ENCODE data around the gene ZBTB47. TPM values are rescaled to one million over a fixed set of nuclear protein-coding genes. Genes with fewer than 3 reads are reported as not detected.

ZBTB47 gene
- total RNA-seq, 2 donors from 2014 or later: 1.9 to 2.7 TPM

DNA sequence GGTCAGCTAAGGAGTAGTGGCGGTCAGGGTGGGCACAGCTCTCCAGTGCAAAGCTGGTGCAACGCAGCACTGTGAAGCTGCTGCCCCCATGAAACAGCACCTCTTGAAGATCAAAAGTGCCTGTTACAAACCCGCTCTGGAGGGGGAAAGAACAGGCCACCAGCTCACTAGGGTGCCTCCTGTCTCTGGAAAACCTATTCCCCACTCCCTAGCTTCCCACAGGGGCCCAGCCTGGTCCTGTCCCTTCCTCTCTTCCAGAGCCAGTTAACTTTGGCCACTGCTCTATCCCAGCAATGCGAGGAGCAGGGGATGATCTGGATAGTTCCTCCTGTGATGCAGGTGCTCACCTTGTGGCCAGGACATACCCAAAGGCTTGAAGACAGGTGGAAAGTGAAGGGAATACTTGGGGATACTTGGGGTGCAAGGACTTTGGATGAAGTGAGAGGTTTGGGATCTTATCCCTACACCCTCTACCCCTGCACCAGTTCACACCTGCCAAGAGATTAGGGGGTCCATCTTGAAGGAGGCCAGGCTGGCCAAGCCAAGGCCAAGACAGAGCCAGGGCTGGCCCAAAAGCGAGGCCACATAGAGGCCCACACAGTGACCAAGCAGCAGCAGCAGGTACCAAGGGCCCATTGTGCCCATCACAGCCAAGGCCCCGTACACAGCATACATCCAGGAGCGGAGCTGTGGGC is 44.9 kb downstream of the ZBTB47 start:
- no peak for ATAC-seq

DNA sequence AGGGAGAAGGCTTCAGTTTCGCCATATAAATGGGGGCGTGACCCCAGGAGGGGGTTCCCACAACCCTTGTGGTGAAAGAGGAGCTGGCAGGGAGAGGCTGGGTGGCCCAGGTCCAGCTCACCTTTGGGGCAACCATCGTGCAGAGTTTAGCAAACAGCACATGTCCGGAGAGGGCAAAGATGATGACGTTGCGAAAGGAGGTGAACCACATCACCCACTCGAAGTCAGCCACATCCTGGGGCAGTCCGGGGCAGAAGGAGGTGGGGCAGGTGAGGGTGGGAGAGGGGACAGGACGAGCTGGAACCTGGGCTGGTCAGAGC is 45.4 kb downstream of the ZBTB47 start:
- H3K27ac Mint-ChIP-seq: no peak overlapping the region
- H3K27me3 Mint-ChIP-seq: peaks cover 5 to 10% of the 10 kb centered on the region in 2 donors
- H3K4me1 Mint-ChIP-seq (ENCODE audit: low read depth in 2 of 2): peaks cover 10 to 11% of the 10 kb centered on the region in 2 donors
- DNase-seq (ENCODE audit: low spot score) (no peak), ATAC-seq (peak in 1 of 2 donors; percentile 21)
- H3K4me3 Mint-ChIP-seq: no peak overlapping the region
- H3K36me3 Mint-ChIP-seq: no peaks in the 10 kb centered on the region
- H3K9me3 Mint-ChIP-seq: no peaks in the 10 kb centered on the region

More for the DNA sequence above, 44.9 kb downstream of the ZBTB47 start:
- DNase-seq (ENCODE audit: low spot score): no peak
- H3K27me3 Mint-ChIP-seq: peaks cover 5 to 10% of the 10 kb centered on the region in 2 donors
- H3K9me3 Mint-ChIP-seq: no peaks in the 10 kb centered on the region
- peaks cover 10 to 11% of the 10 kb centered on the region in 2 donors for H3K4me1 Mint-ChIP-seq (ENCODE audit: low read depth in 2 of 2)
- H3K36me3 Mint-ChIP-seq: no peaks in the 10 kb centered on the region
- H3K27ac Mint-ChIP-seq: no peak overlapping the region
- no peak overlapping the region for H3K4me3 Mint-ChIP-seq

DNA sequence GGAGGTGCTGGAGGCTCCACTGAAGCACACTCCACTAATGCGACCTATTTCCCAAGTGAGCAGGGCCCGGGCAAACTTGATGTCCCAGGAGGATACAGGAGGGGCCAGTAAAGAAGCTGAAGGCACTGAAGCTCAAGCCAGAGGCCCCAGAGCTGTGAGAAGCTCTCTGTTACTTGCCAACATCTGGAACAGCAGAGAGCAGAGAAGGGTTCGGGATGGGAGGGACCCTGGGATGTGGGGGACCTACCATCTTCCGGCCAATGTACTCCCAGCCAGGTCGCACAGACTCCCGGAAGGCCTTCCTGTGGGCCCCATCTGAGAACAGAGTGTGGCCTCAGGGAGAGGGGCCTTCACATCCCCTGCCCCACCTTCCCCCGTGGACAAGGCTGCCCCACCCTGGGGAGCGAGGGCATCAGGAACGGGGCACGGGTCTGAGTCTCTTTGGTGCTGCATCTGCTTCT is 46.0 kb downstream of the ZBTB47 start:
- no peak for ATAC-seq
- Mint-ChIP-seq H3K4me1 (ENCODE audit: low read depth in 2 of 2) (peaks cover 10 to 11% of the 10 kb centered on the region in 2 donors), H3K27ac (no peak overlapping the region), H3K36me3 (no peaks in the 10 kb centered on the region), H3K4me3 (no peak overlapping the region), H3K9me3 (no peaks in the 10 kb centered on the region), H3K27me3 (peaks cover 5 to 10% of the 10 kb centered on the region in 2 donors)
- DNase-seq (ENCODE audit: low spot score): no peak

DNA sequence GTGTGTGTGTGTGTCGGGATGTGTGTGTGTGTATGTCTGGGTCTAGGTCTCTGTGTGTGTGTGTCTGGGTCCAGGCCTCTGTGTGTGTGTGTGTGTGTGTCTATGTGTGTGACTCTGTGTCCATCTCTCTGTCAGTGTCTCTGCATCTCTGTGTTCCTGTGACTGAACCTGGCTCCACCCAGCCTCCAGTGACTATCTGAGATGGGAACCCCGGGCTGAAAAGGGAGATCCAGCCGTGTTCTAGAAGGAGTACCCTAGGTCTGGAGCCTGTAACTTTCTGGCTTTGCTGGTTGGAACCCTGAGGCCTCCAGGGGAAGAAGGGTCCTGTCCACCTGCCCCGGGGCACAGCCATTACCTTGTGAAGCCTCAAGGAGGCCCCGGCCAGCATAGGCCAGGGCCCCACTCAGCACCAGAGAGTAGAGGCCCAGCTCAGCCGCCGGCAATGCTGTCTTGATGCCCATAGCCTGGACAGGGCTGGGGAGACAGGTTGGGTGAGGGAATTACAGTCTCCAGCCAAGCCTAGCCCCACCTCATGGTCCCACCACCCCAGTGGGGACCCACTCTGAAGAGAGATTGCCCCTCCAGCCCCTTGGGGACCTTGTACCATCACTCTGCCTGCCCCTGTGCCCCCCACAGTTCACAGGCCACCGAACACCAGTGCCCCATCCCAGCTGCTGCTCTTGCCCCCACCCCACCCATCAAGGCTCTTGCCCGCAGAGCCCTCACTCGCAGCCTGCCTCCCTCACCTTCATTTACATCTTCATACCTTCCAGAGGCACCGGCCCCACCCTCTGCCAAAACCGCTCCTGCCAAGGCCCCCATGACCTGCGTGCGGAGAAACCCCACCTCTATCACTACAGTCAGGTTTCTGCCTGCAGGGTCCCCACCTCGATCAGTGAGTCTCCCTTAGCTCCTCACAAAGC is 47.1 kb downstream of the ZBTB47 start:
- H3K4me1 Mint-ChIP-seq (ENCODE audit: low read depth in 2 of 2): peaks cover 10 to 11% of the 10 kb centered on the region in 2 donors
- H3K36me3 Mint-ChIP-seq: no peaks in the 10 kb centered on the region
- no peak overlapping the region for H3K27ac Mint-ChIP-seq
- H3K9me3 Mint-ChIP-seq: no peaks in the 10 kb centered on the region
- H3K4me3 Mint-ChIP-seq: no peak overlapping the region
- H3K27me3 Mint-ChIP-seq: peaks cover 5 to 10% of the 10 kb centered on the region in 2 donors
- ATAC-seq (no peak), DNase-seq (ENCODE audit: low spot score) (no peak)

DNA sequence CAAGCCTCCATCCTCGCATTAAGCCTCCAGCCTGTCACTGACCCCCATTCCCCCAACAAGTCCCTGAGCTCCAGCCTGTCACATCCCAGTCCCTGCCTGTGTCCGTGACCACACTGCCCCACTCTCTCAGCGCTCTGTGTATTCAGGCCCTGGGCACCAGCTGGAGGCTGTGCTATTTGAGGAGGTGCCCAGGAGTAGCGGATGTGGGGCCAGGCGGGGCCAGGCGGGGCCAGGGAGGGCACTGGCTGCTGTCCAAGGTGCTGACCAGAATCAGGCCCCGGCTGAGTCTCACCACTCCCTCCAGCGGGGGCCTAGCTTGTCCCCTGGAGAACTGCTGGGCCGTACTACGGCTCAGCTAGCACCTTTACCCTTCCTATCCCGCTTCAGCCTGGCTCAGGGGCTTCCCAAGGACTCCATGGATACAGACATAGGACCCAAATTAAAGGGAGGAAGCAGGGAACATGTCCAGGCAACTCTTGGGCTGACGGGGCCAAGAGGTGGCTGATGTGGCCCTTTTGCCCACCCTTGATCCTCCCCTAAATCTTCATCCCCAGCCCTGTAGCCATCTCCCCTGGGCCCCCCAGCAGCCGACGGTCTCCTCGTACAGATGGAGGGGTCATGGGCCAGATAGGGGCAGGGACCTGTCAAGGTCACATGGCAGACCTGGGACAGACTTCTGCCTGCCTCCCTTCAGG is 48.0 kb downstream of the ZBTB47 start:
- no peak overlapping the region for H3K27ac Mint-ChIP-seq
- H3K4me1 Mint-ChIP-seq (ENCODE audit: low read depth in 2 of 2): peaks cover 10 to 11% of the 10 kb centered on the region in 2 donors
- H3K27me3 Mint-ChIP-seq: peaks cover 5 to 10% of the 10 kb centered on the region in 2 donors
- DNase-seq (ENCODE audit: low spot score): no peak
- H3K4me3 Mint-ChIP-seq: no peak overlapping the region
- peak; percentile 60 to 83 for ATAC-seq
- H3K36me3 Mint-ChIP-seq: no peaks in the 10 kb centered on the region
- no peaks in the 10 kb centered on the region for H3K9me3 Mint-ChIP-seq

DNA sequence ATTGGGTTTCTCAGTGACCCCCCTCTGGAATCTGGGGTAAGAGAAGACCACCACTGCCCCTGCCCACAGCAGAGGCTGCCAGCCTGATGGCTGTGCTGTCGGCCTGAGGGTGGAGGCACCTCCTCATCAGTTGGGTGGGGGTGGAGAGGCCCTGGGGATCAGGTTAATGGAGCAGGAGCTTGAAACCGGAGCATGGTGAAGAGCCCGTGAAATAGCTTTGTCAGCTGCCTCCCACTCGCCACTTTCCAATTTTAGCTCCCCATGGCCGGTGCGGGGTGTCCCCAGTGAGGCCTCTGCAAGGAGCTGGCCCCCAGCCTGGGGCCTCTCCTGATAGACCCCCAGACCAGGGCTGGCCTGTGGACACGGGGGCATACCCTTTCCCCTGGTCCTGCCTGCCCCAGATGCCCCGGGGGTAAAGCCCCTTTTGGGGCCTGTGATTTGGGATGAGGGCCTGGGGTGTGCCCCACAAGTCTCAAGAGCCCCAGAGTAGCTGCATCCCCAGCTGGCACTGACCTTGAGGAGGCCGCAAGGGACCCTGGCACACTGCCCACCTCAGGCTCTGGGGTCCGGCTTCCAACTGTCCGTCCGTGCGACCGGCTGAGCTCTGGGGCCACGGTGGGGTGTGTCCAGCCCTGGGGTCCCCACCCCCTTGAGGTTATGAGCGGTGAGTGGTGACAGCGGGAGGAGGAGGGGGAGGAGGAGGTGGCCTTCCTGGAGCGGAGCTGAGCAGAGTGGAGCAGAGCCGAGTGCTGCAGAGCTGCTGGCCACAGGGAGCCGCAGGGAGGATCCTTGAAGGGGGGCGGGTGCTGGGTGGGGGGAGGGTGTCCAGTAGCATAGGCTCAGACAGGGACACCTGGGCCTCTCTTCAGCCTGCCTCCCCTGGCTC is 48.8 kb downstream of the ZBTB47 start, which contains the start of gene HHATL:
Gene HHATL (minus strand): TSS at position 733 of the 886 bp plus-strand sequence. CDS start 1,972 bp downstream, outside the sequence.
- no peaks in the 10 kb centered on the region for H3K9me3 Mint-ChIP-seq
- no peak for DNase-seq (ENCODE audit: low spot score)
- peaks cover 5 to 10% of the 10 kb centered on the region in 2 donors for H3K27me3 Mint-ChIP-seq
- H3K4me3 Mint-ChIP-seq: no peak within 1 kb of the TSS
- no peak for ATAC-seq
- H3K27ac Mint-ChIP-seq: no peak within 1 kb of the TSS
- no peaks in the 10 kb centered on the region for H3K36me3 Mint-ChIP-seq
- H3K4me1 Mint-ChIP-seq (ENCODE audit: low read depth in 2 of 2): peaks cover 10 to 11% of the 10 kb centered on the region in 2 donors

DNA sequence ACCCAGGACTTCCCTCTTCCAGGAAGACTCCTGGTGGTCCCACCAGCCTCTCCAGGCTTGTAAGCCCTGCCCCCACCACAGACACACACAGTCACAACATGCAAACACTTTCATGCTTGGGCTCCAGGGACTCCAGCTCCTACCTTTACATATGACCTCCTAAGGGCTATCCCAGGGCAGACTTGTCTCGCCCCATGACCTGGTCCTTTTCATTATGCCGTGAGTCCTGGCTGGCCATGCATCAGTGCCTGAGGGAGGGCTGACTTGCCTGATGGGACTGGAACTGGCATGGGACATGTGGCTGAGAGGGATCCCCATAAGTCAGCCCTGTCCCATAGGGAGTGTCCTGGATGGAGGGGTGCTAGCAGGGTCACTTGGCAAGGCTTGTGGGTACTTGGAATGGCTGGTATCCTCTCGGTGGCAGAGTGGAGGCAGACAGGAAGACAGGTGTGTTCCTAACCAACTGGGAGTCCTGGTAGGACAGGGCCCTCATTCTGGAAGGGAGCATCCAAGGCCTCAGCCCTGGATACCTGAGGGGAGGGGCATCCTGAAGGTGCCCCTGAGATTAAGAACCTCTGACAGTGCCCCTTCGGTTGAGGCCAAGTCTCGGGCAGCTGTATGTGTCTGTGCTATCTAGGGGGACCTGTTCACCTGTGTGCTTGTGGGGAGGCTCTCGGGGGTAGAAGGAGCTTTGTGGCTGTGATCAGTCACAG is 49.6 kb downstream of the ZBTB47 start:
- H3K9me3 Mint-ChIP-seq: no peaks in the 10 kb centered on the region
- H3K27me3 Mint-ChIP-seq: peaks cover 5 to 10% of the 10 kb centered on the region in 2 donors
- no peak for ATAC-seq
- DNase-seq (ENCODE audit: low spot score): no peak
- H3K27ac Mint-ChIP-seq: no peak overlapping the region
- no peak overlapping the region for H3K4me3 Mint-ChIP-seq
- H3K36me3 Mint-ChIP-seq: no peaks in the 10 kb centered on the region
- H3K4me1 Mint-ChIP-seq (ENCODE audit: low read depth in 2 of 2): peaks cover 10 to 11% of the 10 kb centered on the region in 2 donors

DNA sequence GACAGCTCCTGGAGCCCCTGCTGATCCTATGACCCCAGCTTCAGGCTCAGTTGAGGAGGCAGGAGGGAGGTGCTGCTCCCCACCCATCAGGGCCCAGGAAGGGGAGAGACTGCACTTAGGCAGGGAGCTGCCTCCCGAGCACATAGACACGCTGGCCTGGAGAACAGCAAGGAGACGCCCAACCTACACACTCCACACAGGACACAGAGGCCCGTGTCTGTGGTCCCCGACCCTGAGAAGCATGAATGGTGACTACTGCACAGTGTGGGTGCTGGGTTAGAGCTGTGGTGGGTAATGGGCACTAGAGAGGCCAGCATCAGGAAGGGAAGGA is 50.2 kb downstream of the ZBTB47 start:
- no peaks in the 10 kb centered on the region for H3K9me3 Mint-ChIP-seq
- no peak overlapping the region for H3K27ac Mint-ChIP-seq
- ATAC-seq: no peak
- no peak for DNase-seq (ENCODE audit: low spot score)
- no peak overlapping the region for H3K4me3 Mint-ChIP-seq
- peaks cover 5 to 10% of the 10 kb centered on the region in 2 donors for H3K27me3 Mint-ChIP-seq
- H3K4me1 Mint-ChIP-seq (ENCODE audit: low read depth in 2 of 2): peaks cover 7 to 10% of the 10 kb centered on the region in 2 donors
- no peaks in the 10 kb centered on the region for H3K36me3 Mint-ChIP-seq

DNA sequence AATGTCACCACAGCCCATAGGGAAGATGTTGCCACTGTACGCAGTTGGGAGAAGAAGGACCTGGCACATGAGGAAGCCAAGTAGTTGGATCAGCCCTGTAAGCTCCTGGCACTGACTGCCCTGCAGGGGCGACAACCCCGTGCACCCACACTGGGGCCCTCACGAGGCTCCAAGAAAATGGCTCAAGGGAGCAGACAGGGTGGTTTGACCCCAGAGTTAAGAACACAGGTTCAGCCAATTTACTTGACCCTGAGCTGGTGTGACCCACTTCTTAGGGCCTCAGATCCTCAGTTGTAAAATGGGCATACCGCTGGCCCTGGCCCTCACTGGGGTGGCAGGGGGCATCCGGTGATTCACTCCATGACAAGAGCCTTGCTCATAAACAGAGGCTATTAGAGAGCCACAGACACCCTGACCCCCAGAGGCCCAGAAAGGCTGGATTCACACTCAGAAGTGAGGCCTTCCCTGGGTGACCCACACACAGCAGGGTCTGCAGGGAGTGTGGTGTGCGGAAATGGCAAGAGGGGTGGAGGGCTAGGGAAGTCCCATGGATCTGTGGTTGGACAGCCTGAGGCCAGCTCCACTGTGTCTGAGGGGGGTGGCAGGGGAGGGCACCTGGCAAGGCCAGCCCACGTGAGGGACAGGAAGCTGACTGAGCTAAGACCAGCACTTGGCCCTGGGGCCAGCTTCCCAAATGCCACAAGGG is 50.8 kb downstream of the ZBTB47 start:
- H3K36me3 Mint-ChIP-seq: no peaks in the 10 kb centered on the region
- ATAC-seq (no peak), DNase-seq (ENCODE audit: low spot score) (no peak)
- peaks cover 5 to 10% of the 10 kb centered on the region in 2 donors for H3K27me3 Mint-ChIP-seq
- H3K27ac Mint-ChIP-seq: no peak overlapping the region
- H3K9me3 Mint-ChIP-seq: no peaks in the 10 kb centered on the region
- H3K4me1 Mint-ChIP-seq (ENCODE audit: low read depth in 2 of 2): peaks cover 4 to 10% of the 10 kb centered on the region in 2 donors
- H3K4me3 Mint-ChIP-seq: no peak overlapping the region

DNA sequence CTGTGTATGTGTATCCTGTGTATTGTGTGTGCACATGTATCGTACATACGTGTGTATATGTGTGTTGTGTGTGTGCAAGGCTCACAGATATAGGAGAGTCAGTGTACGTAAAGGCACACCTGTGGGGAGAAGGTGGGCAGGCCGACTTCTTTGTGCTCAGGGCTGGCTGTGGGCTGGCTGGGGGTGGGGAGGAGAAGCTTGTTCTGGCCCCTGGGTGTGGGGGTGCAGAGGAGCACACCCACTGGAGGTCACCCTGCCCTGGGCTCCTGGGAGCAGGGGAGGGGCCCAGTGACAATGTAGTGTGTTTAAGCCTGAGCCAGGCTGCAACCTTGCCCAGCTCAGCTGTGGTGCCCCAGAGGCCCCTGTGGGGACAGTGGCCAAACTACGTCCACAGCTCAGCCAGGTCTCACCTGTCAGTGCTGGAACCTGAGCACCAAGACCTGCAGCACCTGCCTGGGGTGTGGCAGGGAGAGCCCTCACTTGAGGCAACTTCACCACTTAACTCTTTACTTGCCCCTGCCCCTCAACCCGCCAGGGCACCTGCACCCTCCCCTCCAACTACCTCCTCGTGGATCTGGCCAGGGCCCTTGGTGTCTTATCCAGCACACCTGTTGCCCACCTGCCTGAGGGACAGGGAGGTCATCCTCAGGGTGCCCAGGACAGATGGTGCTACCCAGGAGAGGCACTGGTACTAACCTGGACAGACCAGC is 51.7 kb downstream of the ZBTB47 start:
- Mint-ChIP-seq H3K36me3 (no peaks in the 10 kb centered on the region), H3K4me1 (ENCODE audit: low read depth in 2 of 2) (peaks cover 4% of the 10 kb centered on the region in 2 donors), H3K9me3 (no peaks in the 10 kb centered on the region), H3K27me3 (peaks cover under 1 to 2% of the 10 kb centered on the region in 2 donors), H3K4me3 (no peak overlapping the region), H3K27ac (no peak overlapping the region)
- DNase-seq (ENCODE audit: low spot score) (no peak), ATAC-seq (no peak)

DNA sequence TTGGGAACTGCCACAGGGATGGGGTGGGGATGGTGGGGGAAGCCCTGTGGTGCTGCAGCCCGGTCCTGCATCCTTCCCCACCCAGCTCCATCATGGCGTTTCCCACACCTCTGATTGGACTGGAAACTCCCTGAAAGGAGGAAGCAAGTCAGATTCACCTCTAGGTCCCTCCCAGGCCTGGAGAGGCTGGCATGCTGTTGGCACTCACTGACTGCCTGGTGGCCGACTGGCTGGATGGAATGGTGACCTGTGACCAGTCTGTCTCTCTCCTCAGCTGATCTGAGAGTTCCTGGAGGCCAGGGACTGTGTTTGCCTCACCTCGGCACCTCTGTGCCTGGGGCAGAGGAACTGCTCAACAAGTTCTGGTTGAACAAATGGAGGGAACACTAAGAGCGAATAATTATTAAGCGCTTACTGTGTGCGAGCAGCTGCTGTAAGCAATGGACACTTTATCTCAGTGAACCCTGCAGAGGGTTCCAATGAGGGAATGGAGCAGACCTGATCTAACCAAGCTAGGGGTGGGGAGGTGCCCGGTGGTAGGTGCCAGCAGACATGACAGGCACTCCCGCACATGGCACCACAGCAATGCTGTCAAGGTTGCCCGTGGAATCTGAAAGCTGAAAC is 52.6 kb downstream of the ZBTB47 start:
- Mint-ChIP-seq H3K36me3 (no peaks in the 10 kb centered on the region), H3K4me3 (no peak overlapping the region), H3K27ac (no peak overlapping the region), H3K4me1 (ENCODE audit: low read depth in 2 of 2) (peaks cover 3% of the 10 kb centered on the region in 2 donors), H3K27me3 (no peaks in the 10 kb centered on the region), H3K9me3 (no peaks in the 10 kb centered on the region)
- ATAC-seq: no peak
- no peak for DNase-seq (ENCODE audit: low spot score)

All from natural killer cell treated with Interleukin-12 subunit alpha and Interleukin-12 subunit beta and Interleukin-15 and Interleukin-18, amount 100 ng/mL, for 72 hours (primary cell).